ENCODE data around the gene BBS9. TPM values are rescaled to one million over a fixed set of nuclear protein-coding genes. Genes with fewer than 3 reads are reported as not detected.

Gene BBS9
- total RNA-seq, 1 experiment from 2014 or later, result 16.1 TPM

- DNase-seq (ENCODE audit: low read depth), result no peak
These were observed 520.4 kb downstream of the BBS9 start for GRCh38 chr7:33649476-33650441.

- peak; percentile 22 for DNase-seq (ENCODE audit: low read depth)
These were observed 521.5 kb downstream of the BBS9 start for GRCh38 chr7:33650828-33651227.

GRCh38 chr7:33651998-33652515, 522.7 kb downstream of the BBS9 start:
- no peak for DNase-seq (ENCODE audit: low read depth)

DNA sequence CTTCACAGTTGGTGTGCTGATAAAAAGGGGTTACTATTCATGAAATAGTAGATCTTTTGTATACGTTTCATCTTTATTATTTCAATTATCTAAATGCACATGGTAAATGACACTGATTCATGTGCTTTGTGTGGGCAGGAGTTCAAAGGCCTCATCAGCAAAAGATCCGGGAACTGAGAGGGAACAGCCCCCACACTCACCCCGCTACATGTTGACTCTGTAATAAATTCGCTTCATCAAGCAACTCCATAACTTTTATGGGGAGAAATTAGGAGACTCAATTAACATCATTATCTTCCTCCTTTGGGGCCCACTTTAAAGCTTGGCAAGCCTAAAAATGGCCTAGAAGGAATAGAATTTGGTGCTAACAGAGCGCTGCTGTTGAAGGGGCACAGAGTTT, 525.3 kb downstream of the BBS9 start:
- no peak for DNase-seq (ENCODE audit: low read depth)

Other genes starting within 250 kb of the BBS9 start
- 69.5 and 72.8 TPM in 2 replicates for gene KBTBD2, start 237.8 kb upstream of the BBS9 start, total RNA-seq (2014; rRNA removed; shearing (Covaris generic))
- 154 and 171 TPM in 2 replicates for gene FKBP9, start 172.1 kb upstream of the BBS9 start, total RNA-seq (2014; rRNA removed; shearing (Covaris generic))
- gene NT5C3A, start 66.8 kb upstream of the BBS9 start, total RNA-seq (2014; rRNA removed; shearing (Covaris generic)), result 42.8 and 43.4 TPM in 2 replicates
- gene RP9, start 20.2 kb upstream of the BBS9 start, total RNA-seq (2014; rRNA removed; shearing (Covaris generic)), result 20.7 and 23.9 TPM in 2 replicates

Measured in RPMI7951 (cell line).